ENCODE measurements around the gene NFIA.

The NFIA gene

GRCh38 chr1:61449410-61449809 is 367.0 kb downstream of the NFIA start:
- TF ChIP-seq TAF1 (IDR thresholded peaks at IDR 0.05; ENCODE audit: borderline replicate concordance, low read depth, low read length) (no peak), POLR2AphosphoS5 (IDR thresholded peaks at IDR 0.05; ENCODE audit: low read depth, low read length) (no peak), POLR2A (IDR thresholded peaks at IDR 0.05; ENCODE audit: low read depth, low read length) (no peak)
- DNase-seq (ENCODE audit: insufficient read length) (no peak), FAIRE-seq (no peak)

- TF ChIP-seq TAF1 (IDR thresholded peaks at IDR 0.05; ENCODE audit: borderline replicate concordance, low read depth, low read length), result no peak
- no peak for TF ChIP-seq POLR2A (IDR thresholded peaks at IDR 0.05; ENCODE audit: low read depth, low read length)
- TF ChIP-seq POLR2AphosphoS5 (IDR thresholded peaks at IDR 0.05; ENCODE audit: low read depth, low read length), result no peak
- DNase-seq (ENCODE audit: insufficient read length), result no peak
- no peak for FAIRE-seq
These were observed 368.1 kb downstream of the NFIA start for GRCh38 chr1:61450454-61450853.

GRCh38 chr1:61450872-61451571 is 368.7 kb downstream of the NFIA start:
- no peak for DNase-seq (ENCODE audit: insufficient read length)
- no peak for FAIRE-seq
- TF ChIP-seq TAF1 (IDR thresholded peaks at IDR 0.05; ENCODE audit: borderline replicate concordance, low read depth, low read length) (no peak), POLR2AphosphoS5 (IDR thresholded peaks at IDR 0.05; ENCODE audit: low read depth, low read length) (no peak), POLR2A (IDR thresholded peaks at IDR 0.05; ENCODE audit: low read depth, low read length) (no peak)

- no peak for DNase-seq (ENCODE audit: insufficient read length)
- no peak for FAIRE-seq
- TF ChIP-seq POLR2AphosphoS5 (IDR thresholded peaks at IDR 0.05; ENCODE audit: low read depth, low read length) (no peak), POLR2A (IDR thresholded peaks at IDR 0.05; ENCODE audit: low read depth, low read length) (no peak), TAF1 (IDR thresholded peaks at IDR 0.05; ENCODE audit: borderline replicate concordance, low read depth, low read length) (no peak)
These were observed 369.2 kb downstream of the NFIA start for GRCh38 chr1:61451572-61451968.

- no peak for FAIRE-seq
- TF ChIP-seq TAF1 (IDR thresholded peaks at IDR 0.05; ENCODE audit: borderline replicate concordance, low read depth, low read length), result no peak
- no peak for TF ChIP-seq POLR2AphosphoS5 (IDR thresholded peaks at IDR 0.05; ENCODE audit: low read depth, low read length)
- no peak for TF ChIP-seq POLR2A (IDR thresholded peaks at IDR 0.05; ENCODE audit: low read depth, low read length)
- no peak for DNase-seq (ENCODE audit: insufficient read length)
These were observed 370.0 kb downstream of the NFIA start for GRCh38 chr1:61452176-61453035.

GRCh38 chr1:61453111-61453961 is 371.0 kb downstream of the NFIA start:
- no peak for TF ChIP-seq POLR2AphosphoS5 (IDR thresholded peaks at IDR 0.05; ENCODE audit: low read depth, low read length)
- TF ChIP-seq TAF1 (IDR thresholded peaks at IDR 0.05; ENCODE audit: borderline replicate concordance, low read depth, low read length), result no peak
- no peak for TF ChIP-seq POLR2A (IDR thresholded peaks at IDR 0.05; ENCODE audit: low read depth, low read length)
- DNase-seq (ENCODE audit: insufficient read length), result peak; percentile 22
- FAIRE-seq, result peak; percentile 73

- DNase-seq (ENCODE audit: insufficient read length) (no peak), FAIRE-seq (no peak)
- TF ChIP-seq TAF1 (IDR thresholded peaks at IDR 0.05; ENCODE audit: borderline replicate concordance, low read depth, low read length) (no peak), POLR2AphosphoS5 (IDR thresholded peaks at IDR 0.05; ENCODE audit: low read depth, low read length) (no peak), POLR2A (IDR thresholded peaks at IDR 0.05; ENCODE audit: low read depth, low read length) (no peak)
These were observed 373.0 kb downstream of the NFIA start for GRCh38 chr1:61455400-61455799.

- no peak for TF ChIP-seq POLR2A (IDR thresholded peaks at IDR 0.05; ENCODE audit: low read depth, low read length)
- no peak for TF ChIP-seq POLR2AphosphoS5 (IDR thresholded peaks at IDR 0.05; ENCODE audit: low read depth, low read length)
- TF ChIP-seq TAF1 (IDR thresholded peaks at IDR 0.05; ENCODE audit: borderline replicate concordance, low read depth, low read length), result no peak
These were observed 375.2 kb downstream of the NFIA start for GRCh38 chr1:61457526-61458040.

GRCh38 chr1:61459345-61459744 is 377.0 kb downstream of the NFIA start:
- FAIRE-seq (no peak), DNase-seq (ENCODE audit: insufficient read length) (no peak)
- no peak for TF ChIP-seq POLR2AphosphoS5 (IDR thresholded peaks at IDR 0.05; ENCODE audit: low read depth, low read length)

More at GRCh38 chr1:61457526-61458040, 375.2 kb downstream of the NFIA start:
- DNase-seq (ENCODE audit: insufficient read length), result no peak
- FAIRE-seq, result no peak

GRCh38 chr1:61460191-61460590 is 377.8 kb downstream of the NFIA start:
- DNase-seq (ENCODE audit: insufficient read length), result no peak
- TF ChIP-seq POLR2AphosphoS5 (IDR thresholded peaks at IDR 0.05; ENCODE audit: low read depth, low read length) (no peak), TAF1 (IDR thresholded peaks at IDR 0.05; ENCODE audit: borderline replicate concordance, low read depth, low read length) (no peak), POLR2A (IDR thresholded peaks at IDR 0.05; ENCODE audit: low read depth, low read length) (no peak)
- FAIRE-seq, result no peak

Data from GM12892 (cell line).